HepG2 (cell line): Measurements from ENCODE around the gene HSDL1. TPM values are rescaled to one million over a fixed set of nuclear protein-coding genes. Genes with fewer than 3 reads are reported as not detected.

Experiments
- AHDC1 ChIP-seq: sonication (generic); formaldehyde crosslinking; IDR thresholded peaks from 2 replicates; pipeline ENCODE4 v1.5.1; 2020; ENCODE audit warnings: mild to moderate bottlenecking, missing genetic modification reagents, borderline replicate concordance
- GTF2F1 ChIP-seq: fragments of 150-350 bp; IDR thresholded peaks from 2 replicates; pipeline ENCODE4 v1.6.1; 2014; ENCODE audit warnings: low read length
- HNF4A ChIP-seq: sonication (generic); formaldehyde crosslinking; IDR thresholded peaks from 2 replicates; pipeline ENCODE4 v1.4.0; 2020; ENCODE audit warnings: missing genetic modification reagents
- PAF1 ChIP-seq: IDR thresholded peaks from 2 replicates; pipeline ENCODE4 v1.6.1; 2016; ENCODE audit warnings: missing genetic modification reagents, missing compliant biosample characterization
- PLRG1 ChIP-seq: fragments of 450-650 bp; conservative IDR thresholded peaks from 2 replicates; pipeline ENCODE4 v1.6.1; 2016
- SMAD1 ChIP-seq: sonication (generic); formaldehyde crosslinking; IDR thresholded peaks from 2 replicates; pipeline ENCODE4 v1.4.0; 2020; ENCODE audit warnings: missing genetic modification reagents, low read depth, mild to moderate bottlenecking, borderline replicate concordance
- SRSF4 ChIP-seq: fragments of 200-400 bp; formaldehyde crosslinking; IDR thresholded peaks from one replicate; pipeline ENCODE4 v1.6.1; 2018; ENCODE audit warnings: mild to moderate bottlenecking, low read depth, low read length, moderate library complexity; ENCODE audit not compliant: poor library complexity, severe bottlenecking
- SRSF9 ChIP-seq: fragments of 200-400 bp; formaldehyde crosslinking; IDR thresholded peaks from 2 replicates; pipeline ENCODE4 v1.6.1; 2018; ENCODE audit warnings: borderline replicate concordance, mild to moderate bottlenecking, low read depth, low read length; ENCODE audit not compliant: insufficient read depth, poor library complexity, severe bottlenecking
- SUZ12 ChIP-seq: fragments of 150-350 bp; IDR thresholded peaks from 2 replicates; pipeline ENCODE4 v1.6.1; 2014; ENCODE audit warnings: low read depth, low read length
- ZBTB34 ChIP-seq: sonication (generic); formaldehyde crosslinking; IDR thresholded peaks from 2 replicates; pipeline ENCODE4 v1.8.0; 2022; ENCODE audit warnings: mild to moderate bottlenecking, missing genetic modification reagents
- ZBTB43 ChIP-seq: sonication (generic); formaldehyde crosslinking; conservative IDR thresholded peaks from 2 replicates; pipeline ENCODE4 v1.4.0; 2020; ENCODE audit warnings: missing genetic modification reagents
- ZNF30 ChIP-seq: sonication (generic); formaldehyde crosslinking; IDR thresholded peaks from 2 replicates; pipeline ENCODE4 v1.5.0; 2020; ENCODE audit warnings: mild to moderate bottlenecking, missing genetic modification reagents
- ZNF383 ChIP-seq: sonication (generic); formaldehyde crosslinking; IDR thresholded peaks from 2 replicates; pipeline ENCODE4 v1.4.0; 2020; ENCODE audit warnings: missing genetic modification reagents, mild to moderate bottlenecking, borderline replicate concordance
- ZNF576 ChIP-seq: sonication (generic); formaldehyde crosslinking; IDR thresholded peaks from 2 replicates; pipeline ENCODE4 v1.4.0; 2020; ENCODE audit warnings: mild to moderate bottlenecking, missing genetic modification reagents
- ZNF644 ChIP-seq: IDR thresholded peaks from 2 replicates; pipeline ENCODE4 v1.6.1; 2016; ENCODE audit warnings: low read depth
- ZNF788 ChIP-seq: sonication (generic); formaldehyde crosslinking; IDR thresholded peaks from 2 replicates; pipeline ENCODE4 v1.5.0; 2020; ENCODE audit warnings: mild to moderate bottlenecking, missing genetic modification reagents, borderline replicate concordance
- ZNF883 ChIP-seq: sonication (generic); formaldehyde crosslinking; IDR thresholded peaks from 2 replicates; pipeline ENCODE4 v1.5.1; 2020; ENCODE audit warnings: mild to moderate bottlenecking, missing genetic modification reagents; ENCODE audit errors: not compliant biosample characterization
- polyA plus RNA-seq, 8 experiments: library from polyadenylated mRNA; depleted of rRNA in 3 of 8; stranded (reverse) in 7 of 8; unstranded in 1 of 8; fragments of >200 nt; fragmentation: Illumina TruSeq in 4 of 8; extraction: Trizol in 4 of 8; gene quantifications; 2 replicates each; pipeline versions ENCODE4 v1.2.1 to v1.2.3, GENCODE V29; 2011 to 2016; ENCODE audit warnings: low read depth in 4 of 8, missing spikeins in 1 of 8, mixed read lengths in 1 of 8; ENCODE audit not compliant: insufficient read depth in 1 of 8
- total RNA-seq, 5 experiments: library from RNA; depleted of rRNA; stranded (reverse); fragments of >200 nt; fragmentation: Illumina TruSeq; extraction: Trizol; gene quantifications; 2 replicates each; pipeline ENCODE4 v1.2.3, GENCODE V29; 2016; ENCODE audit warnings: low read depth in 1 of 5

HSDL1 gene
- total and polyA plus RNA-seq, 2 of the 13 experiments (the other 11 are each of a cell fraction or from before 2014, with no cell fraction given): 49.2 to 49.7 TPM

- TF ChIP-seq SUZ12: no peak
- no peak for TF ChIP-seq PLRG1
- no peak; the same call in 1 of the 2 replicates for TF ChIP-seq ZBTB34 (CRISPR knock-in tag)
- peak; percentile 42; the same call in 1 of the 2 replicates for TF ChIP-seq HNF4A (CRISPR knock-in tag)
- TF ChIP-seq ZNF30 (CRISPR knock-in tag): no peak
- TF ChIP-seq ZBTB43: no peak; the same call in 1 of the 2 replicates
- no peak for TF ChIP-seq GTF2F1
- TF ChIP-seq SRSF4: no peak
- TF ChIP-seq PAF1: no peak
- TF ChIP-seq AHDC1 (CRISPR knock-in tag): peak; percentile 54; the same call in 1 of the 2 replicates
- TF ChIP-seq ZNF788 (CRISPR knock-in tag): peak; percentile 81; the same call in 1 of the 2 replicates
- TF ChIP-seq ZNF383 (CRISPR knock-in tag): no peak
- TF ChIP-seq SMAD1 (CRISPR knock-in tag): peak; percentile 96; the same call in 1 of the 2 replicates
- TF ChIP-seq ZNF883 (CRISPR knock-in tag): peak; percentile 94
- TF ChIP-seq ZNF644 (CRISPR knock-in tag): 0 out of 2 replicates have a peak, but pooled peaks have one; percentile 27
- TF ChIP-seq SRSF9: no peak
- TF ChIP-seq ZNF576: peak; percentile 91; the same call in 1 of the 2 replicates
Observed at GRCh38 chr16:84116720-84117493, 28.1 kb downstream of the HSDL1 start, which contains the start of gene MBTPS1 (continued).
